SK-N-MC (cell line): ENCODE data around the gene SLC47A2.

Experiments used
- EZH2 ChIP-seq: fragments of 200-600 bp; sonication (generic); IDR thresholded peaks from one replicate; pipeline ENCODE4 v1.6.1; 2017; ENCODE audit warnings: antibody characterized with exemption
- POLR2AphosphoS5 ChIP-seq: IDR thresholded peaks from 2 replicates; pipeline ENCODE4 v1.6.1; 2012; ENCODE audit warnings: mild to moderate bottlenecking, low read depth, low read length, borderline replicate concordance

- TF ChIP-seq EZH2 (no peak), POLR2AphosphoS5 (no peak)
Measured at GRCh38 chr17:19713901-19714361, 2.5 kb downstream of the SLC47A2 start.
